CD14-positive monocyte (primary cell): ENCODE results near the gene FAM24B. TPM values are rescaled to one million over a fixed set of nuclear protein-coding genes. Genes with fewer than 3 reads are reported as not detected.

ENCODE experiments used
- DNase-seq, 3 donors: peaks; one replicate each; pipeline ENCODE4 v3.0.0-alpha.2; 2011 to 2022
- H2AFZ ChIP-seq: 2 replicates; pipeline ENCODE4 v1.6.0; 2012; ENCODE audit warnings: mild to moderate bottlenecking, low read depth, low read length, inconsistent platforms; ENCODE audit not compliant: insufficient read depth, poor library complexity, severe bottlenecking
- H3K27ac ChIP-seq, 2 donors: 1 replicate in 1 of 2; 2 replicates in 1 of 2; pipeline ENCODE4 v1.5.1; 2012 to 2013; ENCODE audit warnings: low read length in 2 of 2, control low read depth in 1 of 2, inconsistent platforms in 1 of 2, low read depth in 1 of 2, mild to moderate bottlenecking in 1 of 2
- H3K27me3 ChIP-seq, 2 donors: one replicate each; pipeline versions ENCODE4 v1.6.0 to v1.6.1; 2011 to 2013; ENCODE audit warnings: low read length in 2 of 2; ENCODE audit not compliant: control insufficient read depth in 2 of 2, insufficient read depth in 2 of 2
- H3K36me3 ChIP-seq, 2 donors: replicated peaks in 1 of 2; 1 replicate in 1 of 2; 2 replicates in 1 of 2; pipeline versions ENCODE4 v1.5.1 to v1.6.1; 2012 to 2013; ENCODE audit warnings: low read length in 2 of 2, control low read depth in 1 of 2, inconsistent platforms in 1 of 2, mild to moderate bottlenecking in 1 of 2; ENCODE audit not compliant: insufficient read depth in 2 of 2, control insufficient read depth in 1 of 2
- H3K4me1 ChIP-seq, 2 donors: 1 replicate in 1 of 2; 2 replicates in 1 of 2; pipeline versions ENCODE4 v1.5.1 to v1.6.1; 2012 to 2013; ENCODE audit warnings: low read length in 2 of 2, control low read depth in 1 of 2, inconsistent platforms in 1 of 2, mild to moderate bottlenecking in 1 of 2, moderate library complexity in 1 of 2; ENCODE audit not compliant: insufficient read depth in 2 of 2, control insufficient read depth in 1 of 2
- H3K4me2 ChIP-seq: replicated peaks from 2 replicates; pipeline ENCODE3; 2012; ENCODE audit warnings: low read length, moderate library complexity, mild to moderate bottlenecking; ENCODE audit not compliant: poor library complexity, severe bottlenecking; ENCODE audit errors: extremely low read depth
- H3K4me3 ChIP-seq, 3 experiments: fragments of 200-600 bp in 1 of 3; sonication (generic) in 1 of 3; replicated peaks in 1 of 3; 1 replicate in 2 of 3; 2 replicates in 1 of 3; pipeline ENCODE4 v1.5.1; 2011 to 2013; ENCODE audit warnings: low read length in 3 of 3, mild to moderate bottlenecking in 3 of 3, control low read depth in 2 of 3, low read depth in 2 of 3, inconsistent platforms in 1 of 3, moderate library complexity in 1 of 3
- H3K79me2 ChIP-seq: 2 replicates; pipeline ENCODE4 v1.6.0; 2012; ENCODE audit warnings: mild to moderate bottlenecking, control low read depth, inconsistent platforms, low read length, moderate library complexity; ENCODE audit not compliant: insufficient read depth
- H3K9ac ChIP-seq: 2 replicates; pipeline ENCODE4 v1.6.0; 2017; ENCODE audit warnings: low read length, mild to moderate bottlenecking; ENCODE audit not compliant: insufficient read depth, poor library complexity, severe bottlenecking
- H3K9me3 ChIP-seq, 2 donors: replicated peaks in 1 of 2; 1 replicate in 1 of 2; 2 replicates in 1 of 2; pipeline versions ENCODE4 v1.5.1 to v1.6.1; 2012 to 2013; ENCODE audit warnings: low read length in 2 of 2, control low read depth in 1 of 2; ENCODE audit not compliant: control insufficient read depth in 1 of 2, insufficient read depth in 1 of 2
- H4K20me1 ChIP-seq: 2 replicates; pipeline ENCODE4 v1.6.0; 2012; ENCODE audit warnings: mild to moderate bottlenecking, low read length, control low read depth, moderate library complexity; ENCODE audit not compliant: insufficient read depth
- H3K27ac Mint-ChIP-seq, 7 donors: one replicate each; pipeline ENCODE4 v1.8.0; 2020; ENCODE audit warnings: mild to moderate bottlenecking in 7 of 7, mixed read lengths in 7 of 7, moderate library complexity in 6 of 7, inconsistent platforms in 2 of 7
- H3K27me3 Mint-ChIP-seq, 3 donors: one replicate each; pipeline ENCODE4 v1.8.0; 2021 to 2022; ENCODE audit warnings: low read depth in 3 of 3, mild to moderate bottlenecking in 3 of 3, mixed read lengths in 3 of 3, moderate library complexity in 3 of 3, inconsistent platforms in 1 of 3
- H3K36me3 Mint-ChIP-seq, 2 donors: one replicate each; pipeline ENCODE4 v1.8.0; 2020; ENCODE audit warnings: mixed read lengths in 2 of 2, inconsistent platforms in 1 of 2, mild to moderate bottlenecking in 1 of 2
- H3K4me1 Mint-ChIP-seq: one replicate; pipeline ENCODE4 v1.8.0; 2020; ENCODE audit warnings: mild to moderate bottlenecking, mixed read lengths
- H3K4me3 Mint-ChIP-seq, 2 donors: one replicate each; pipeline ENCODE4 v1.8.0; 2020; ENCODE audit warnings: mild to moderate bottlenecking in 2 of 2, mixed read lengths in 2 of 2, moderate library complexity in 1 of 2
- H3K9me3 Mint-ChIP-seq, 7 donors: one replicate each; pipeline ENCODE4 v1.8.0; 2020 to 2022; ENCODE audit warnings: mixed read lengths in 7 of 7, mild to moderate bottlenecking in 6 of 7, moderate library complexity in 6 of 7, inconsistent platforms in 2 of 7
- WGBS: methylation state at CpG from one replicate; pipeline ENCODE4 v1.1.5; 2013; ENCODE audit warnings: missing lambda C conversion rate; ENCODE audit not compliant: insufficient coverage; 5-methylcytosine and 5-hydroxymethylcytosine counted together
- intact Hi-C, 2 donors: fragments of 100-400 bp; cut with micrococcal nuclease; formaldehyde crosslinking; loops; one replicate each; pipeline versions ENCODE4 v1.15.0 to v1.15.1; 2023
- polyA plus RNA-seq, 3 donors: library from polyadenylated mRNA; depleted of rRNA in 1 of 3; unstranded in 2 of 3; stranded (reverse) in 1 of 3; fragments of 300-500 nt in 2 of 3; fragments of >200 nt in 1 of 3; fragmentation: Illumina TruSeq in 2 of 3; gene quantifications; 1 replicate in 2 of 3; 2 replicates in 1 of 3; pipeline ENCODE4 v1.2.3, GENCODE V29; 2012 to 2021
- TF ChIP-seq, protein P1 (sequence below): fragments of 200-600 bp; IDR thresholded peaks from one replicate; pipeline ENCODE4 v1.8.0; 2022; ENCODE audit warnings: antibody characterized with exemption, mild to moderate bottlenecking

Gene FAM24B
- polyA plus RNA-seq, 3 donors, result 0.64 to 3.3 (median 2.3) TPM

GRCh38 chr10:122830965-122831353, 48.4 kb downstream of the FAM24B start:
- Histone ChIP-seq H3K79me2 (no peaks in the 10 kb centered on the region), H3K4me1 (no peaks in the 10 kb centered on the region), H3K4me3 (no peak overlapping the region), H3K27ac (no peak overlapping the region), H4K20me1 (no peaks in the 10 kb centered on the region), H3K27me3 (no peaks in the 10 kb centered on the region), H3K9ac (no peak overlapping the region), H3K9me3 (no peaks in the 10 kb centered on the region), H3K4me2 (no peak overlapping the region), H3K36me3 (no peaks in the 10 kb centered on the region), H2AFZ (no peak overlapping the region)
- peaks cover 2 to 3% (median 2%) of the 10 kb centered on the region in 3 donors for H3K27me3 Mint-ChIP-seq
- H3K27ac Mint-ChIP-seq, result no peak overlapping the region
- TF ChIP-seq, protein P1, sequence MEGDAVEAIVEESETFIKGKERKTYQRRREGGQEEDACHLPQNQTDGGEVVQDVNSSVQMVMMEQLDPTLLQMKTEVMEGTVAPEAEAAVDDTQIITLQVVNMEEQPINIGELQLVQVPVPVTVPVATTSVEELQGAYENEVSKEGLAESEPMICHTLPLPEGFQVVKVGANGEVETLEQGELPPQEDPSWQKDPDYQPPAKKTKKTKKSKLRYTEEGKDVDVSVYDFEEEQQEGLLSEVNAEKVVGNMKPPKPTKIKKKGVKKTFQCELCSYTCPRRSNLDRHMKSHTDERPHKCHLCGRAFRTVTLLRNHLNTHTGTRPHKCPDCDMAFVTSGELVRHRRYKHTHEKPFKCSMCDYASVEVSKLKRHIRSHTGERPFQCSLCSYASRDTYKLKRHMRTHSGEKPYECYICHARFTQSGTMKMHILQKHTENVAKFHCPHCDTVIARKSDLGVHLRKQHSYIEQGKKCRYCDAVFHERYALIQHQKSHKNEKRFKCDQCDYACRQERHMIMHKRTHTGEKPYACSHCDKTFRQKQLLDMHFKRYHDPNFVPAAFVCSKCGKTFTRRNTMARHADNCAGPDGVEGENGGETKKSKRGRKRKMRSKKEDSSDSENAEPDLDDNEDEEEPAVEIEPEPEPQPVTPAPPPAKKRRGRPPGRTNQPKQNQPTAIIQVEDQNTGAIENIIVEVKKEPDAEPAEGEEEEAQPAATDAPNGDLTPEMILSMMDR, result no peak
- peaks cover 11 to 28% of the 10 kb centered on the region in 2 donors for H3K36me3 Mint-ChIP-seq
- H3K9me3 Mint-ChIP-seq, result peaks cover 0 to 5% (median 0%) of the 10 kb centered on the region in 7 donors
- 100% methylated on average over 1 of the region's 1 CpG for WGBS
- H3K4me1 Mint-ChIP-seq, result no peaks in the 10 kb centered on the region
- no peak overlapping the region for H3K4me3 Mint-ChIP-seq
- DNase-seq, result no peak
- intact Hi-C loops, result no loop called here

DNA sequence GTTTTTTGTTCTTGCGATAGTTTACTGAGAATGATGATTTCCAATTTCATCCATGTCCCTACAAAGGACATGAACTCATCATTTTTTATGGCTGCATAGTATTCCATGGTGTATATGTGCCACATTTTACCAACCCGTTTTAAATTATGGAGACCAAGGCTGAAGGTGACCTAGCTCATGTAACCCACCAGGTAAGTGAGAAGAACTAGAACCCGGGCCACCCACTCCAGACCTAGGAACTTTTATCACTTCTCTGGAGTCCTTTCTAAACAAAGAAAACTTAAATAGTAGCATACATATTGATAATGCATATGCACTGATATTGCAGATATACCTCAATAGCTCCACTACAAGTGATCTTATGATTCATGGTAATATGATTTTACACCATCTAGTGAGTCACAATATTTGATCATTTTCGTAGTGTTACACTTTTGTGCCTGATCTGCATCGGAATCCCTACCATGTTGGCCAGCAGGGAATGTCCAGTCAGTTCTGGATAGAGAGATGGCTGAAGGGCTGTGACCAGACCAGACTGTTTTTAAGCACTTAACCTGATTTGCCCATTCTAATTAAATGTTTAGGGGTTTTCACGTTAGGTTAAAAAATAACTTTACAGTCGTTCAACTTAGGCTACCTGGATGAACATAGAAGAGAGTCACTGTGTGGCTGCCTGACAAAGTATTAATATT, 49.0 kb downstream of the FAM24B start:
- H3K4me1 Mint-ChIP-seq, result no peaks in the 10 kb centered on the region
- peaks cover 0 to 5% (median 0%) of the 10 kb centered on the region in 7 donors for H3K9me3 Mint-ChIP-seq
- TF ChIP-seq, protein P1, result no peak
- H3K4me3 ChIP-seq, result no peak overlapping the region
- no peaks in the 10 kb centered on the region for H4K20me1 ChIP-seq
- no peak for DNase-seq
- H3K36me3 ChIP-seq, result no peaks in the 10 kb centered on the region
- intact Hi-C loops, result no loop called here
- H3K27ac ChIP-seq, result no peak overlapping the region
- H3K79me2 ChIP-seq, result no peaks in the 10 kb centered on the region
- no peaks in the 10 kb centered on the region for H3K27me3 ChIP-seq
- no peak overlapping the region for H3K9ac ChIP-seq
- peaks cover 11 to 25% of the 10 kb centered on the region in 2 donors for H3K36me3 Mint-ChIP-seq
- no peak overlapping the region for H3K4me2 ChIP-seq
- peaks cover 2 to 5% (median 2%) of the 10 kb centered on the region in 3 donors for H3K27me3 Mint-ChIP-seq
- H3K4me1 ChIP-seq, result no peaks in the 10 kb centered on the region
- 94% methylated on average over 3 of the region's 7 CpGs for WGBS
- no peaks in the 10 kb centered on the region for H3K9me3 ChIP-seq
- H3K27ac Mint-ChIP-seq, result no peak overlapping the region
- H2AFZ ChIP-seq, result no peak overlapping the region
- no peak overlapping the region for H3K4me3 Mint-ChIP-seq
